ENCODE measurements around the gene TUBA4B.
"Not testable (repeated sequence)": the region's sequence is repeated elsewhere in the genome, so short reads cannot be mapped to it uniquely, and the experiment has no call there.

Gene TUBA4B

GRCh38 chr2:219309278-219309677 is 56.2 kb downstream of the TUBA4B start, which contains the start of gene PTPRN:
TSS of gene PTPRN (minus strand) at chr2:219309401. CDS start at chr2:219309332, 69 bp downstream.
- DNase-seq (ENCODE audit: low read depth in 1 of 2, low spot score in 1 of 2), result no peak
- peaks cover 5% of the 10 kb centered on the region for H3K27me3 ChIP-seq (ENCODE audit: insufficient read depth, poor library complexity, severe bottlenecking)
- TF ChIP-seq GABPA (IDR thresholded peaks at IDR 0.05; ENCODE audit: low read depth) (no peak), POLR2AphosphoS5 (IDR thresholded peaks at IDR 0.05; ENCODE audit: low read depth) (no peak), REST (IDR thresholded peaks at IDR 0.05; ENCODE audit: insufficient replicate concordance, low read depth) (no peak), CTCF (IDR thresholded peaks at IDR 0.05; ENCODE audit: insufficient read depth, low read length) (no peak), SPI1 (IDR thresholded peaks at IDR 0.05; ENCODE audit: borderline replicate concordance, low read depth) (no peak)
- no peak within 1 kb of the TSS for H3K27ac ChIP-seq (replicated peaks)
- H3K4me3 ChIP-seq (replicated peaks; ENCODE audit: insufficient read depth, low read length), result no peak within 1 kb of the TSS

- H3K4me3 ChIP-seq (replicated peaks; ENCODE audit: insufficient read depth, low read length); DNase-seq (ENCODE audit: low read depth in 1 of 2, low spot score in 1 of 2); H3K27ac ChIP-seq (replicated peaks); H3K27me3 ChIP-seq (ENCODE audit: insufficient read depth, poor library complexity, severe bottlenecking): not testable (repeated sequence)
These were observed 59.7 kb downstream of the TUBA4B start for GRCh38 chr2:219312683-219313263.

GRCh38 chr2:219314804-219315468 is 61.9 kb downstream of the TUBA4B start:
- TF ChIP-seq CTCF (IDR thresholded peaks at IDR 0.05; ENCODE audit: insufficient read depth, low read length), result no peak
- no peak for TF ChIP-seq SPI1 (IDR thresholded peaks at IDR 0.05; ENCODE audit: borderline replicate concordance, low read depth)
- no peak for TF ChIP-seq GABPA (IDR thresholded peaks at IDR 0.05; ENCODE audit: low read depth)
- Histone ChIP-seq H3K27me3 (ENCODE audit: insufficient read depth, poor library complexity, severe bottlenecking) (no peaks in the 10 kb centered on the region), H3K27ac (replicated peaks) (no peak overlapping the region), H3K4me3 (replicated peaks; ENCODE audit: insufficient read depth, low read length) (no peak overlapping the region)
- no peak for DNase-seq (ENCODE audit: low read depth in 1 of 2, low spot score in 1 of 2)

Small RNAs within 50 kb of the gene (microRNA-seq; reads per million reads assigned to microRNA genes)
- gene MIR153-1, result 0.90 reads per million
